GM12874 (cell line): Measurements from ENCODE around the gene CAMK4.

Experiments
- TF ChIP-seq, protein P1 (sequence below): IDR thresholded peaks from 2 replicates; pipeline ENCODE4 v1.5.1; 2011; ENCODE audit warnings: low read depth, mild to moderate bottlenecking, control low read depth, low read length, moderate library complexity; ENCODE audit not compliant: insufficient read depth

CAMK4 gene

DNA sequence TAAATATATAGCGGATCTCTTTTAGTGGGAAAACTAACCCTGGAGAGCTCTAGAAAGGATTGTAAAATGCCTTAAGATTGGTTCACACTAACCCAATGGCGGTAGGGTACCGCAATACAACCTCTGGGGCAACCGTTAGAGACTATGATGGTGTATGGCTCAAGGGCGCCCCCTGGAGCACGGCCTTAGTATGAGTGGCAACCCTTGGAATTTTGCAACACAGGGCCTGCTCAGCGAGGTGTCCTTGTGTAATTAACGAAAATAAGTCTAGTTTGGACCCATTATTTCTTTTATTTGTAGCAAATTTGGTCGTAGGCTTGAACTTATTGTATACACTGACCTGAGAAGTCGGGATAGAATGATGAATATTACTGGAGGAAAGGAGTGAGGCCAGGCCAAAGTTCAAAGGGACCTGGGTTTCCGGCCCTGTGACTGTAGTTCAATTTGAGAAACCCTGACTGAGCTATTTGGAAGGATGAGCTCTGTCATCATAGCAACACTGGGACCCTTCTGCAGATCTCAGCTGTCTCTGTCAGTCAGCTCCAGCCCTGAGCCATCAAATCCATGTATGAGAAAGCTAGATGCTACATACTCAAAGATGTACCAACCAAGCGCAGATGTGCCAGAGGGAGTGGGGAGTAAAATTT, 54.8 kb downstream of the CAMK4 start:
- TF ChIP-seq, protein P1, sequence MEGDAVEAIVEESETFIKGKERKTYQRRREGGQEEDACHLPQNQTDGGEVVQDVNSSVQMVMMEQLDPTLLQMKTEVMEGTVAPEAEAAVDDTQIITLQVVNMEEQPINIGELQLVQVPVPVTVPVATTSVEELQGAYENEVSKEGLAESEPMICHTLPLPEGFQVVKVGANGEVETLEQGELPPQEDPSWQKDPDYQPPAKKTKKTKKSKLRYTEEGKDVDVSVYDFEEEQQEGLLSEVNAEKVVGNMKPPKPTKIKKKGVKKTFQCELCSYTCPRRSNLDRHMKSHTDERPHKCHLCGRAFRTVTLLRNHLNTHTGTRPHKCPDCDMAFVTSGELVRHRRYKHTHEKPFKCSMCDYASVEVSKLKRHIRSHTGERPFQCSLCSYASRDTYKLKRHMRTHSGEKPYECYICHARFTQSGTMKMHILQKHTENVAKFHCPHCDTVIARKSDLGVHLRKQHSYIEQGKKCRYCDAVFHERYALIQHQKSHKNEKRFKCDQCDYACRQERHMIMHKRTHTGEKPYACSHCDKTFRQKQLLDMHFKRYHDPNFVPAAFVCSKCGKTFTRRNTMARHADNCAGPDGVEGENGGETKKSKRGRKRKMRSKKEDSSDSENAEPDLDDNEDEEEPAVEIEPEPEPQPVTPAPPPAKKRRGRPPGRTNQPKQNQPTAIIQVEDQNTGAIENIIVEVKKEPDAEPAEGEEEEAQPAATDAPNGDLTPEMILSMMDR = peak; percentile 74

DNA sequence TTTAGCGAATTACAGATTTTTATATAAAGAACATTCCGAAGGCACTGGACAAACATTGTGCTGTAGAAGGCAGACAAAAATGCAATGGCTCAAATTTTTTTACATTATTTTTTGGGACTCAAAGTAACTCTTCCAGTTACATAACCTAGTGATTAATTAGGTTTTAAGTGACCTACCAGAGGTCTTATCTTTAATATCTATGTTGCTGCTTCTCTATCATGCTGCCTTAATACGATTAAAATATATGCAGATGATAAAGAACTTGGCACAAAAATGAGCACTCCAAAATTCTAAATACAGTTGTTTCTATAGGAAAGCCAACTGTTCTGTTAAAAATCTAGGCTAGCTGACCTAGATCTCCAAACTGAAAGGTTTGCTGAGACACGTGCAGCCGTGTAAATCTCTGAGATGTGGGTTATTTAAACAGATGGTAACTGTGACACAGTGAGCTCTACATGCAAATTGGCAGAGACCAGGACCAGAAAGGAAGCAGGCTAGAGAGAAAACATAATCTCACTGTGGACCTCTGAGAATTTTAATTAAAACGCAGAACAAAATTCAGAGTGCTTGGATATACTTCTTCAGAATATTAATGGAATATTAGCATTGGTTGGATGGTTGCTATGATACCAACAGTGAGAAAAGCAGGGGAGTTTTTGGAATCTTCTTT, 56.2 kb downstream of the CAMK4 start:
- TF ChIP-seq, protein P1 = no peak

GRCh38 chr5:111282798-111283197, 58.6 kb downstream of the CAMK4 start:
- TF ChIP-seq, protein P1 = no peak

GRCh38 chr5:111284825-111285224, 60.6 kb downstream of the CAMK4 start:
- TF ChIP-seq, protein P1 = no peak

GRCh38 chr5:111294551-111294950, 70.4 kb downstream of the CAMK4 start:
- TF ChIP-seq, protein P1 = no peak

DNA sequence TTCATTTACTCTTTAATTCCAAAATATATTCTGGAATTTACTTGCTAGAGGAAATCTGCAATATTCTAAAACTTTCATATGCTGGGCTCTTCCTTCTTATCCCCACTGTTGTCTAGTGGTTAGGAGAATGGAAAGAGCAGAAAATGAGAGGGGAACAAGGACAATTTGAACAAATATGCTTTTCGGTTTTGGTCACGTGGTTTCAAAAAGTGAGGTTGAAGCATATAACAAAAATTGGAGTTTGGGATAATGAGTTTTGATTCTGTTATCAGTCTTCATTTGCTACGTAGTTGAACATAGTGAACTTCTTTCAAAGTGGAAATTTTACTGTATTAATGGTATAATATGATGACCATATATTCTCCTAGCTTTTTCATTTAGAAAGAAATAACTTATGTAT, 71.5 kb downstream of the CAMK4 start:
- TF ChIP-seq, protein P1 = no peak

DNA sequence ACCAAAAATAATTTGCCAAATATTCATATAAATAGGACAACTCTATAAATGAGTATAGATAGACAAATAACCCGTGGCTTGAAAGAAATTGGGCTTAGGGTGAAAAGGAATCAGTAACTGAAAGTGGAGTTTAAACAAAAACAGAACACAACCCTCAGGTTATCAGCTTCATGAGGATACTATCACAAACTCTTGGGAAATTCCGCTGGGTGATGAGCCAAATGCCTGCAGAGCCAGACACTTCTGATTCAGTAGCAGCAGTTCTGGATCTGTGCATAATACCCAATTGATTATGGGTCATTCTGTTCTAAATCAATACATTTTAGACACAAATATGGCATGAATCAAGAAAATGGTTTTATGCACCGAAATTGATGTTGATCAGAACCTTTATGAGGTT, 72.4 kb downstream of the CAMK4 start:
- TF ChIP-seq, protein P1 = no peak
